Subcutaneous adipose tissue (tissue), 4 donors: ENCODE results near the gene FRMPD4. TPM values are rescaled to one million over a fixed set of nuclear protein-coding genes. Genes with fewer than 3 reads are reported as not detected.

Experiments used
- total RNA-seq, 4 donors: library from RNA; depleted of rRNA; stranded (reverse); fragments of >200 nt; gene quantifications; one replicate each; pipeline ENCODE4 v1.1.0, GENCODE V29; 2016
- TF ChIP-seq, protein P1 (sequence below): fragments of 450-650 bp; IDR thresholded peaks from one replicate; pipeline ENCODE4 v1.5.1; 2016; ENCODE audit warnings: low read depth, mild to moderate bottlenecking, control low read depth, antibody characterized with exemption, moderate library complexity

The FRMPD4 gene
- total RNA-seq, 4 donors from 2014 or later = 0.17 to 0.44 (median 0.19) TPM; not detected in 1

- TF ChIP-seq, protein P1, sequence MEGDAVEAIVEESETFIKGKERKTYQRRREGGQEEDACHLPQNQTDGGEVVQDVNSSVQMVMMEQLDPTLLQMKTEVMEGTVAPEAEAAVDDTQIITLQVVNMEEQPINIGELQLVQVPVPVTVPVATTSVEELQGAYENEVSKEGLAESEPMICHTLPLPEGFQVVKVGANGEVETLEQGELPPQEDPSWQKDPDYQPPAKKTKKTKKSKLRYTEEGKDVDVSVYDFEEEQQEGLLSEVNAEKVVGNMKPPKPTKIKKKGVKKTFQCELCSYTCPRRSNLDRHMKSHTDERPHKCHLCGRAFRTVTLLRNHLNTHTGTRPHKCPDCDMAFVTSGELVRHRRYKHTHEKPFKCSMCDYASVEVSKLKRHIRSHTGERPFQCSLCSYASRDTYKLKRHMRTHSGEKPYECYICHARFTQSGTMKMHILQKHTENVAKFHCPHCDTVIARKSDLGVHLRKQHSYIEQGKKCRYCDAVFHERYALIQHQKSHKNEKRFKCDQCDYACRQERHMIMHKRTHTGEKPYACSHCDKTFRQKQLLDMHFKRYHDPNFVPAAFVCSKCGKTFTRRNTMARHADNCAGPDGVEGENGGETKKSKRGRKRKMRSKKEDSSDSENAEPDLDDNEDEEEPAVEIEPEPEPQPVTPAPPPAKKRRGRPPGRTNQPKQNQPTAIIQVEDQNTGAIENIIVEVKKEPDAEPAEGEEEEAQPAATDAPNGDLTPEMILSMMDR = no peak
Observed at GRCh38 chrX:12236156-12236555, 97.9 kb downstream of the FRMPD4 start.

- TF ChIP-seq, protein P1 = no peak
Observed at GRCh38 chrX:12237131-12237530, 98.9 kb downstream of the FRMPD4 start.

DNA sequence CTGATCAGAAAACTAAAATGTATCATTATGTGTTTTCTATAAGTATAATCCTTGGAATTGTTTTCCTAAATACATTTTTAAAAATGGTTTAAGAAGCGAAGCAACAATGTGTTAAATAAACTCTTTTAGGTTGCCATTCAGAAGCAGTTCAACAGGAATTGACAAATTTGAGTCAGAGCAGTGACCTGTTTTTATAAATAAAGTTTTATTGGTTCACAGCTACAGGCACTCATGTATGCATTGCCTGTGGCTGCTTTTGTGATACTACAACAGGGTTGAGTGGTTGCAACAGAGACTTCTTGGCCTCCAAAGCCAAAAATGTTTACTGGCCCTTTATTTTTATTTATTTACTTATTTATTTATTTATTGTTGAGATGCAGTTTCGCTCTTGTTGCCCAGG lies 99.5 kb downstream of the FRMPD4 start:
- TF ChIP-seq, protein P1 = no peak

DNA sequence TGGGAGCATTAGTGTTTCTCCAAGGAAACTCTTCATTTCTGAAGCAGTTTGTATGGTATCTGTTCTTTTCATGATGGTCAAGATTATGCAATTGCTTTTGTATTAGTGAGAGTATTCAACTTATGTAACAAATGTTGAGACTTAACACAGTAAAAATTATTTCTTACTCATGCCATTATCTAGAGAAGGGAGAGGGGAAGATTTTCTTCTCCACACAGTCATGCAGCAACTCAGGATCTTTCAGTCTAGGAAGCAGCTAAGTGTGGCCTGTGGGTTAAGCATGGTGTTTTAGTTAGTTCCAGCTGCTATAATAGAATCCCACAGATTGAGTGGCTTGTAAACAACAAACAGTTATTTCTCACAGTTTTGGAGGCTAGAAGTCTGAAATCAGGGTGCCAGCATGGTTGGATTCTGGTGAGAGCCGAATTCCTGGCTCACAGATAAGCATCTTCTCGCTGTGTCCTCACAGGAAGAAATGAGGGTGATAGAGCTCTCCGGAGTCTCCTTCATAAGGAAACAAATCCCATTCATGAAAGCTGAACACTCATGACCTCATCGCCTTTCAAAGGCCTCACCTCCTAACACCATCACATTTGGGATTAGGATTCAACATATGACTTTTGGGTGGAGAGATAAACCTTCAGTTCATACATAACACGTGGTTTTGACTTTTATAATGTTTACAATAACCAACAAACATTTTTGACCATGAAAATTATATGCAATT lies 101.2 kb downstream of the FRMPD4 start:
- TF ChIP-seq, protein P1 = no peak

DNA sequence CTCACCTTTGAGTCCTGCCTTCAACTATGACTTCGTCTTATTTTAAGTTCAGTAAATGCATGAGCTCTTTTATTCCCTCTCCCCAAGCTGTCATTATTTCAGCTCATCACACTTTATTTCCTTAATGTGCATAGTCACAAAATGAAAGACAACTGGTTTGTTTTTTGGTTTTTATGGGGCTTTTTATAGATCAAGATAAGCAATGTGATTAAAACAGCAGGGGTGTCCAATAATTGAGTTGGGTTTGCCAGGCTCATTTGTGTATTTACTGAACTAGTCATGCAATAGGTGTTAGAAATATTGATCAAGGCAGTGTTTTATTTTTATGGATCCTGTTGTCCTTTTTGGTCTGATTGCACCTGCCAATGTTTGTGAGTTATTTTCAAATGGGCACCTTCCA lies 102.2 kb downstream of the FRMPD4 start:
- TF ChIP-seq, protein P1 = no peak

DNA sequence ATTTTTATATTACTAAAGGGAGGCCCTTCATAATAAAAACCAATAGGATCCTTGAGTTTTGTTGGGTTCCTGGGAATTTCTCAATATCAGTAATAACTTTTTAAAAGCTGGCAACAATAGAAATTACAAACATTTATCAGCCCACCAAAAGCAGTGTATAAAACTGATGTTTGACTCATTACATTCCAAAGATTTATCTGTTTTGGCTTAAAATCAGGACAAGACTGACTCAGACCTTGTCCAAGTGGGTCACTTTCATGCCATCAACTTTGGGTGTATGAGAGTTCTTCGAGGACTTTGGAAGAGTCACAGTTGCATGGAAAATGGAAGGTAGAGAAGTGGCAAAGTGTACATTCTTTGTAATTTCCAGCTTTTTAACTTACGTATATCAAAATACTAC lies 102.8 kb downstream of the FRMPD4 start:
- TF ChIP-seq, protein P1 = no peak

GRCh38 chrX:12245650-12246645 lies 107.7 kb downstream of the FRMPD4 start:
- TF ChIP-seq, protein P1 = no peak
